WTC11 (cell line): Measurements from ENCODE around the gene FASN. TPM values are rescaled to one million over a fixed set of nuclear protein-coding genes. Genes with fewer than 3 reads are reported as not detected.

ENCODE experiments used
- ATAC-seq: fragments of 200-7000 bp; cut with Tn5 transposase; 2 replicates; pipeline ENCODE4 v1.10.0; 2021; ENCODE audit warnings: mild to moderate bottlenecking, moderate library complexity
- CTCF ChIA-PET: fragments of 300-600 bp; sonication (Branson Sonifier 250); formaldehyde crosslinking; loops from one replicate; lab custom pipeline; 2021; ENCODE audit warnings: antibody characterized with exemption; lab: Charles Lee
- POLR2A ChIA-PET: fragments of 350-600 bp; sonication (Branson Sonifier 250); formaldehyde crosslinking; loops from one replicate; lab custom pipeline; 2021; ENCODE audit warnings: antibody characterized with exemption; lab: Charles Lee
- DNase-seq: peaks from one replicate; pipeline ENCODE4 v3.0.0; 2021; ENCODE audit warnings: low spot score
- H3K27ac Mint-ChIP-seq: 2 replicates; pipeline ENCODE4 v1.8.0; 2021; ENCODE audit warnings: mixed read lengths
- H3K27me3 Mint-ChIP-seq: 2 replicates; pipeline ENCODE4 v1.8.0; 2021; ENCODE audit warnings: low read depth, mild to moderate bottlenecking, moderate library complexity, mixed read lengths
- H3K36me3 Mint-ChIP-seq: 2 replicates; pipeline ENCODE4 v1.8.0; 2021; ENCODE audit warnings: mixed read lengths
- H3K4me1 Mint-ChIP-seq: 2 replicates; pipeline ENCODE4 v1.8.0; 2022; ENCODE audit warnings: mixed read lengths
- H3K4me3 Mint-ChIP-seq: 2 replicates; pipeline ENCODE4 v1.8.0; 2021; ENCODE audit warnings: mild to moderate bottlenecking, moderate library complexity, mixed read lengths
- H3K9me3 Mint-ChIP-seq: 2 replicates; pipeline ENCODE4 v1.8.0; 2021; ENCODE audit warnings: mixed read lengths
- CBFB ChIP-seq: sonication (generic); formaldehyde crosslinking; IDR thresholded peaks from 2 replicates; pipeline ENCODE4 v1.8.1; 2022; ENCODE audit warnings: mild to moderate bottlenecking, low read depth, missing genetic modification reagents
- CREM ChIP-seq: sonication (generic); formaldehyde crosslinking; IDR thresholded peaks from 2 replicates; pipeline ENCODE4 v1.8.1; 2022; ENCODE audit warnings: mild to moderate bottlenecking, missing genetic modification reagents, moderate library complexity
- CTCF ChIP-seq: fragments of 200-600 bp; IDR thresholded peaks from 2 replicates; pipeline ENCODE4 v1.8.0; 2022; ENCODE audit warnings: antibody characterized with exemption
- E2F5 ChIP-seq: sonication (generic); formaldehyde crosslinking; IDR thresholded peaks from 2 replicates; pipeline ENCODE4 v1.8.1; 2022; ENCODE audit warnings: mild to moderate bottlenecking, moderate library complexity, missing genetic modification reagents
- GRHL2 ChIP-seq: fragments of 250-450 bp; sonication (Bioruptor Pico); IDR thresholded peaks from 2 replicates; pipeline ENCODE4 v1.8.0; 2022; ENCODE audit warnings: mild to moderate bottlenecking, moderate library complexity; ENCODE audit not compliant: insufficient replicate concordance, severe bottlenecking
- HMGXB4 ChIP-seq: sonication (generic); formaldehyde crosslinking; IDR thresholded peaks from 2 replicates; pipeline ENCODE4 v1.8.1; 2023; ENCODE audit warnings: mild to moderate bottlenecking, moderate library complexity, missing genetic modification reagents
- JAZF1 ChIP-seq: fragments of 250-450 bp; sonication (Bioruptor Pico); IDR thresholded peaks from 2 replicates; pipeline ENCODE4 v1.9.0; 2021; ENCODE audit warnings: moderate library complexity, mild to moderate bottlenecking, inconsistent platforms
- MXD4 ChIP-seq: fragments of 250-450 bp; sonication (Bioruptor Pico); IDR thresholded peaks from 2 replicates; pipeline ENCODE4 v1.8.0; 2021; ENCODE audit warnings: mild to moderate bottlenecking, moderate library complexity, borderline replicate concordance
- STAT6 ChIP-seq: sonication (generic); formaldehyde crosslinking; conservative IDR thresholded peaks from 2 replicates; pipeline ENCODE4 v1.8.1; 2023; ENCODE audit warnings: mild to moderate bottlenecking, low read depth, missing genetic modification reagents, moderate library complexity
- TP53 ChIP-seq: sonication (generic); formaldehyde crosslinking; IDR thresholded peaks from 2 replicates; pipeline ENCODE4 v1.8.1; 2023; ENCODE audit warnings: mild to moderate bottlenecking, missing genetic modification reagents
- ZNF219 ChIP-seq: sonication (generic); formaldehyde crosslinking; IDR thresholded peaks from 2 replicates; pipeline ENCODE4 v1.8.0; 2023; ENCODE audit warnings: missing genetic modification reagents, mild to moderate bottlenecking, borderline replicate concordance
- ZNF263 ChIP-seq: sonication (generic); formaldehyde crosslinking; IDR thresholded peaks from 2 replicates; pipeline ENCODE4 v1.8.1; 2022; ENCODE audit warnings: low read depth, mild to moderate bottlenecking, moderate library complexity, missing genetic modification reagents
- ZNF281 ChIP-seq: sonication (generic); formaldehyde crosslinking; IDR thresholded peaks from 2 replicates; pipeline ENCODE4 v1.8.0; 2023; ENCODE audit warnings: mild to moderate bottlenecking, missing genetic modification reagents
- ZNF317 ChIP-seq: sonication (generic); formaldehyde crosslinking; IDR thresholded peaks from 2 replicates; pipeline ENCODE4 v1.8.1; 2023; ENCODE audit warnings: low read depth, mild to moderate bottlenecking, moderate library complexity, missing genetic modification reagents, borderline replicate concordance
- ZNF396 ChIP-seq: fragments of 250-450 bp; sonication (Bioruptor Pico); IDR thresholded peaks from 2 replicates; pipeline ENCODE4 v1.8.0; 2021; ENCODE audit warnings: mild to moderate bottlenecking, moderate library complexity, borderline replicate concordance
- ZNF425 ChIP-seq: fragments of 250-450 bp; sonication (Bioruptor Pico); conservative IDR thresholded peaks from 2 replicates; pipeline ENCODE4 v1.9.0; 2021; ENCODE audit warnings: mild to moderate bottlenecking
- ZNF512 ChIP-seq: sonication (generic); formaldehyde crosslinking; IDR thresholded peaks from 2 replicates; pipeline ENCODE4 v1.8.1; 2022; ENCODE audit warnings: missing genetic modification reagents, borderline replicate concordance
- total RNA-seq: library from RNA; stranded (reverse); gene quantifications from 3 replicates; pipeline ENCODE4 v1.2.3, GENCODE V29; 2021

FASN gene
- total RNA-seq, 1 experiment from 2014 or later = 742 TPM

- no peak for TF ChIP-seq ZNF219 (CRISPR knock-in tag)
- TF ChIP-seq GRHL2 (CRISPR knock-in tag) = no peak
- no peak for TF ChIP-seq ZNF512 (CRISPR knock-in tag)
- TF ChIP-seq CTCF = no peak
- peak; percentile 68; the same call in 1 of the 2 replicates for TF ChIP-seq TP53 (CRISPR knock-in tag)
- TF ChIP-seq MXD4 (CRISPR knock-in tag) = no peak
- no peak for TF ChIP-seq ZNF425
- no peak for TF ChIP-seq CBFB
- TF ChIP-seq ZNF263 (CRISPR knock-in tag) = no peak
- TF ChIP-seq ZNF396 = no peak
These were observed 32.3 kb downstream of the FASN start, which contains the start of gene DUS1L (continued) for GRCh38 chr17:82065638-82066303.

GRCh38 chr17:82065193-82065637 lies 32.8 kb downstream of the FASN start:
- ChIA-PET POLR2A (no interaction called here), CTCF (interaction anchor here (1.4 to 3.4 kb wide), 3 partner anchors 28 to 89 kb away, joined by 5 to 9 read pairs (median 7); partner anchors contain the start of gene DCXR)
- no peak for DNase-seq
- H3K4me1 Mint-ChIP-seq = 0 out of 2 replicates have a peak, but pooled peaks cover 2% of the 10 kb centered on the region
- no peak overlapping the region for H3K27ac Mint-ChIP-seq
- peak; percentile 8; the same call in 1 of the 2 replicates for ATAC-seq
- TF ChIP-seq CREM (CRISPR knock-in tag) (0 out of 2 replicates have a peak, but pooled peaks have one; percentile 6), E2F5 (0 out of 2 replicates have a peak, but pooled peaks have one; percentile 9), STAT6 (CRISPR knock-in tag) (no peak), HMGXB4 (CRISPR knock-in tag) (0 out of 2 replicates have a peak, but pooled peaks have one; percentile 11), CBFB (no peak), ZNF281 (CRISPR knock-in tag) (no peak), ZNF317 (CRISPR knock-in tag) (no peak; the same call in 1 of the 2 replicates), JAZF1 (no peak)
- H3K9me3 Mint-ChIP-seq = no peaks in the 10 kb centered on the region
- peaks cover under 1% of the 10 kb centered on the region; the same call in 1 of the 2 replicates for H3K36me3 Mint-ChIP-seq
- H3K4me3 Mint-ChIP-seq = peak overlapping the region; percentile 67
- peaks cover under 1% of the 10 kb centered on the region; the same call in 1 of the 2 replicates for H3K27me3 Mint-ChIP-seq
